PC-9 (cell line): ENCODE measurements around the gene WDR7. TPM values are rescaled to one million over a fixed set of nuclear protein-coding genes. Genes with fewer than 3 reads are reported as not detected.

ENCODE experiments used
- BruUV-seq: library from RNA; stranded (reverse); fragments of 400-500 nt; replicated peaks from 2 replicates; lab custom pipeline; 2021; lab: Mats Ljungman, UMichigan
- CTCF ChIA-PET: fragments of 300-600 bp; sonication (Branson Sonifier 250); formaldehyde crosslinking; loops from one replicate; lab custom pipeline; 2022; ENCODE audit warnings: antibody characterized with exemption; lab: Charles Lee
- POLR2A ChIA-PET: fragments of 300-600 bp; sonication (Branson Sonifier 250); formaldehyde crosslinking; loops from one replicate; lab custom pipeline; 2022; ENCODE audit warnings: antibody characterized with exemption; ENCODE audit not compliant: unreplicated experiment; lab: Charles Lee
- DNase-seq, 2 experiments: peaks; one replicate each; pipeline versions ENCODE4 v3.0.0 to v3.0.0-alpha.2; 2015 to 2022; ENCODE audit warnings: mixed read lengths in 1 of 2
- H2AFZ ChIP-seq: fragments of 200-600 bp; sonication (generic); 2 replicates; pipeline ENCODE4 v1.8.1; 2017; ENCODE audit warnings: antibody characterized with exemption
- H3F3A ChIP-seq: fragments of 200-600 bp; sonication (generic); 2 replicates; pipeline ENCODE4 v1.8.1; 2017; ENCODE audit warnings: antibody characterized with exemption, mild to moderate bottlenecking, low read depth; ENCODE audit not compliant: insufficient read depth
- H3K27ac ChIP-seq: fragments of 200-600 bp; sonication (generic); 2 replicates; pipeline ENCODE4 v1.6.1; 2016; ENCODE audit warnings: mixed run types
- H3K27me3 ChIP-seq: fragments of 200-600 bp; sonication (generic); 2 replicates; pipeline ENCODE4 v1.6.1; 2016; ENCODE audit warnings: low read depth, mixed run types; ENCODE audit not compliant: insufficient read depth
- H3K36me3 ChIP-seq: fragments of 200-600 bp; sonication (generic); 2 replicates; pipeline ENCODE4 v1.6.1; 2016; ENCODE audit warnings: low read depth, mixed run types
- H3K4me1 ChIP-seq: fragments of 200-600 bp; sonication (generic); replicated peaks from 2 replicates; pipeline ENCODE4 v1.6.1; 2016; ENCODE audit warnings: mixed run types; ENCODE audit not compliant: insufficient read depth
- H3K4me2 ChIP-seq: fragments of 200-600 bp; sonication (generic); 2 replicates; pipeline ENCODE4 v1.6.1; 2017; ENCODE audit warnings: mixed run types
- H3K4me3 ChIP-seq: fragments of 200-600 bp; sonication (generic); 2 replicates; pipeline ENCODE4 v1.6.1; 2016; ENCODE audit warnings: mixed run types
- H3K79me2 ChIP-seq: fragments of 200-600 bp; sonication (generic); 2 replicates; pipeline ENCODE4 v1.6.1; 2017; ENCODE audit warnings: low read depth, mixed run types
- H3K9me2 ChIP-seq: fragments of 200-600 bp; sonication (generic); 2 replicates; pipeline ENCODE4 v1.8.1; 2017; ENCODE audit warnings: mild to moderate bottlenecking; ENCODE audit not compliant: insufficient read depth
- H3K9me3 ChIP-seq: fragments of 200-600 bp; sonication (generic); 2 replicates; pipeline ENCODE4 v1.8.1; 2016; ENCODE audit warnings: low read depth; ENCODE audit not compliant: insufficient read depth
- H4K20me1 ChIP-seq: fragments of 200-600 bp; sonication (generic); 2 replicates; pipeline ENCODE4 v1.8.1; 2017; ENCODE audit not compliant: insufficient read depth
- CTCF ChIP-seq: fragments of 200-600 bp; sonication (generic); conservative IDR thresholded peaks from 2 replicates; pipeline ENCODE4 v1.6.1; 2017; ENCODE audit warnings: mixed run types, antibody characterized with exemption, mild to moderate bottlenecking, moderate library complexity
- EZH2 ChIP-seq: fragments of 200-600 bp; sonication (generic); IDR thresholded peaks from 2 replicates; pipeline ENCODE4 v1.8.0; 2017; ENCODE audit warnings: antibody characterized with exemption, low read depth
- intact Hi-C: fragments of 100-400 bp; cut with micrococcal nuclease; formaldehyde crosslinking; loops from one replicate; pipeline ENCODE4 v1.10.0; 2022; ENCODE audit not compliant: unreplicated experiment
- total RNA-seq: library from RNA; stranded (reverse); gene quantifications from 2 replicates; pipeline ENCODE4 v1.2.3, GENCODE V29; 2021

The WDR7 gene
- total RNA-seq, 1 experiment from 2014 or later: 7.7 TPM

DNA sequence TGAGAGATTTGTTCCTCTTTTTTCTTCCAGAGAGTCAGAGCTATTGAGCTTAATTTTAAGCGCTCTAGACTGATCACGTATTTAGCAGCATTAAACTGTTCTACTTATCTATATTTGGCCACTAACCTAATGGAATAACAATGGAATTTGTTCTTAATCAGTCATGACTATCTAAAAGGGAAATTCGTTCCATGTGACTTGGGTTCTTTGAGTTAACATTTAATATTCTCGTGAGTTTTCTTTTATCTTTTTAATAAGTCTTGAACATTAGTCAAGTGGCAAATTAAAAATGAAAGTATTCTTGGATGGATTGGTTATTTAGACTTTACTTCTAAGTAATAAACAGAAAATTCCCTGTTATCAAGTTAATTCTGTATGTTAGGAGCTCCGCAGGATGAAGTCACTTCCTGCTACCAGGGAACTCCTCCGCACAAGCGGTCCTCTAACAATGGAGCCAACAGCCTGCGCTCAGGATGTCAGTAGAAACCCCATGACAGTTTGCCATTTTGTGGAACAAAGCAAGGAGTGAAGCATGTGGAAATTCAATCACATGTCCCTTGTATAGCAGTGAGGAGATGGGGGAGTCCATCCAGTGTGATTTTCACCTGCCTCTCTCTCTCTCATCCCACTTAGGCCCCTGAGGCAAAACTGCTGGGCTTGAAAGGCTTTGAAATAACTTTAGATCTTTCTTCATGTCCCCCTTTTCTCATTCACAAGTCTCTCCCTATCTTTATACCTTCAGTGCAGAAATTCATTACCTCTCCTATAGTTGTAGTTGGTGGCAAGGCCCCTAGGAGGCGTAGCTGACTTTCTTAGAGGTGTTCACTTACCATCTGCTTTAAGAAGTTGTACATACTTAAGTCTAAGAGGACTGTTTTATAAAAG is 138.1 kb downstream of the WDR7 start:
- Histone ChIP-seq H3K9me3 (no peaks in the 10 kb centered on the region), H3K9me2 (no peaks in the 10 kb centered on the region), H3K79me2 (no peaks in the 10 kb centered on the region), H3K4me2 (no peak overlapping the region), H4K20me1 (no peaks in the 10 kb centered on the region), H3K4me3 (no peak overlapping the region), H3K4me1 (no peaks in the 10 kb centered on the region), H3K27me3 (no peaks in the 10 kb centered on the region), H3K27ac (no peak overlapping the region), H2AFZ (no peak overlapping the region), H3F3A (no peaks in the 10 kb centered on the region), H3K36me3 (no peaks in the 10 kb centered on the region)
- TF ChIP-seq EZH2: no peak
- TF ChIP-seq CTCF: peak; percentile 42; the same call in 1 of the 2 replicates
- DNase-seq: no peak
- intact Hi-C loops: no loop called here
- CTCF ChIA-PET: no interaction called here
- no TSS peak for BruUV-seq
- POLR2A ChIA-PET: no interaction called here

GRCh38 chr18:56789889-56790180 is 138.7 kb downstream of the WDR7 start:
- no peaks in the 10 kb centered on the region for H3K4me1 ChIP-seq
- no peaks in the 10 kb centered on the region for H3K27me3 ChIP-seq
- no peaks in the 10 kb centered on the region for H3F3A ChIP-seq
- H3K79me2 ChIP-seq: no peaks in the 10 kb centered on the region
- H2AFZ ChIP-seq: no peak overlapping the region
- H3K36me3 ChIP-seq: no peaks in the 10 kb centered on the region
- H3K9me3 ChIP-seq: no peaks in the 10 kb centered on the region
- H3K27ac ChIP-seq: no peak overlapping the region
- intact Hi-C loops: no loop called here
- H3K9me2 ChIP-seq: no peaks in the 10 kb centered on the region
- no TSS peak for BruUV-seq
- no peak overlapping the region for H3K4me3 ChIP-seq
- H4K20me1 ChIP-seq: no peaks in the 10 kb centered on the region
- no peak overlapping the region for H3K4me2 ChIP-seq
- no peak for DNase-seq
- no peak for TF ChIP-seq CTCF
- no peak for TF ChIP-seq EZH2
- ChIA-PET CTCF (no interaction called here), POLR2A (no interaction called here)

DNA sequence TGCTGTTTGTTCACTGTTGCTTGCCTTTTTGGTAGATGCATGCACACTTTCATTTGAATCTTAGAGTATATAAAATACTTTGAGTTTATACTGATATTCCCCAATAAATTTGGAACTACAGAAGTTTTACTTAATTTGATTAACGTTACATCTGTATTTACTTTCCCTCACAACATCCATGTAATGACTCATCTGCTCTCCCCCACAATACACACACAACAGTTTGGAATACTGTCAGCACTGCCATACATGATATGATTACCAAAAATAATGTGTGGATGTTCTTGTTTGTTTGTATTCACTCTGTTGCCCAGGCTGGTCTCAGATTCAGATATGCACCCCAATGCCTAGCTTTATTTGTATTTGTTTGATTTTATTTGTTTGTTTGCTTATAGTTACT is 144.2 kb downstream of the WDR7 start:
- Histone ChIP-seq H3K4me1 (no peaks in the 10 kb centered on the region), H3K9me3 (no peaks in the 10 kb centered on the region), H3K27me3 (no peaks in the 10 kb centered on the region), H3K27ac (no peak overlapping the region), H3K4me2 (no peak overlapping the region), H3K4me3 (no peak overlapping the region), H3K79me2 (no peaks in the 10 kb centered on the region), H4K20me1 (no peaks in the 10 kb centered on the region), H3F3A (no peaks in the 10 kb centered on the region), H3K36me3 (no peaks in the 10 kb centered on the region), H3K9me2 (no peaks in the 10 kb centered on the region), H2AFZ (no peak overlapping the region)
- POLR2A ChIA-PET: no interaction called here
- intact Hi-C loops: no loop called here
- TF ChIP-seq CTCF (no peak), EZH2 (no peak)
- CTCF ChIA-PET: no interaction called here
- no TSS peak for BruUV-seq
- DNase-seq: no peak
